Measurements from ENCODE around the gene NAT9. TPM values are rescaled to one million over a fixed set of nuclear protein-coding genes. Genes with fewer than 3 reads are reported as not detected.

Gene NAT9
- total and polyA plus RNA-seq, 2 donors (not counting 1 experiment from before 2014, with no cell fraction given) = 66.6 to 73.6 TPM

GRCh38 chr17:74778960-74779359 is 2.8 kb upstream of the NAT9 start:
- peak overlapping the region; percentile 49 for H3K4me3 Mint-ChIP-seq
- DNase-seq (no peak), ATAC-seq (ENCODE audit: low read depth) (no peak)
- H3K4me2 ChIP-seq (replicated peaks; ENCODE audit: low read depth, low read length, poor library complexity, severe bottlenecking) = peak overlapping the region; percentile 56
- H4K20me1 ChIP-seq (ENCODE audit: control insufficient read depth, insufficient read depth, low read length, poor library complexity, severe bottlenecking) = peaks cover 47% of the 10 kb centered on the region
- H3K4me1 Mint-ChIP-seq = peaks cover 65% of the 10 kb centered on the region
- H3K9ac ChIP-seq (ENCODE audit: low read length) = no peak overlapping the region
- H3K27ac Mint-ChIP-seq = peak overlapping the region; percentile 68
- no peaks in the 10 kb centered on the region for H3K9me3 Mint-ChIP-seq (ENCODE audit: insufficient read depth)
- TF ChIP-seq EZH2 (IDR thresholded peaks at IDR 0.05; ENCODE audit: borderline replicate concordance, insufficient read depth, low read depth, low read length, poor library complexity, severe bottlenecking) = no peak
- no peak for TF ChIP-seq CTCF (IDR thresholded peaks at IDR 0.05)
- peaks cover 42 to 54% of the 10 kb centered on the region in 2 donors for H3K4me1 ChIP-seq (ENCODE audit: control insufficient read depth in 2 of 2, insufficient read depth in 2 of 2, low read length in 2 of 2)
- H3K27me3 Mint-ChIP-seq = no peaks in the 10 kb centered on the region
- H2AFZ ChIP-seq (ENCODE audit: insufficient read depth, low read depth, low read length, poor library complexity, severe bottlenecking) = no peak overlapping the region
- no peaks in the 10 kb centered on the region for H3K27me3 ChIP-seq (replicated peaks in 1 of 4; ENCODE audit: control extremely low read depth in 1 of 4, control insufficient read depth in 3 of 4, insufficient read depth in 4 of 4, low read length in 3 of 4)
- intact Hi-C loops (cut with micrococcal nuclease) = loop anchor here (5.0 kb wide), 1 partner anchor 42 kb away; the partner anchor contains the start of gene RAB37
- H3K36me3 ChIP-seq (replicated peaks in 1 of 2; ENCODE audit: control extremely low read depth in 1 of 2, control insufficient read depth in 1 of 2, extremely low read depth in 1 of 2, insufficient read depth in 2 of 2, low read length in 1 of 2) = peaks cover 0 to 9% of the 10 kb centered on the region in 2 experiments
- H3K9me3 ChIP-seq (ENCODE audit: control extremely low read depth in 1 of 3, control insufficient read depth in 2 of 3, insufficient read depth in 1 of 3, low read length in 2 of 3) = no peaks in the 10 kb centered on the region
- ChIA-PET CTCF (interaction anchor here (1.5 to 7.1 kb wide), 11 partner anchors 8 to 212 kb away, joined by 3 to 41 read pairs (median 13); partner anchors contain the start of genes CD300H and RAB37), POLR2A (interaction anchor here (0.6 to 1.2 kb wide), 2 partner anchors 26 to 122 kb away, joined by 3 read pairs; no protein-coding TSS in a partner anchor)
- H3K4me3 ChIP-seq (ENCODE audit: control extremely low read depth in 1 of 5, extremely low read depth in 1 of 5, insufficient read depth in 1 of 5, low read depth in 2 of 5, low read length in 4 of 5) = no peak overlapping the region
- no peak overlapping the region for H3K27ac ChIP-seq (ENCODE audit: low read length in 2 of 2)
- WGBS (ENCODE audit: insufficient coverage) = 68% methylated on average over 4 of the region's 5 CpGs
- peaks cover 33% of the 10 kb centered on the region for H3K79me2 ChIP-seq (ENCODE audit: control insufficient read depth, insufficient read depth, low read length)

DNA sequence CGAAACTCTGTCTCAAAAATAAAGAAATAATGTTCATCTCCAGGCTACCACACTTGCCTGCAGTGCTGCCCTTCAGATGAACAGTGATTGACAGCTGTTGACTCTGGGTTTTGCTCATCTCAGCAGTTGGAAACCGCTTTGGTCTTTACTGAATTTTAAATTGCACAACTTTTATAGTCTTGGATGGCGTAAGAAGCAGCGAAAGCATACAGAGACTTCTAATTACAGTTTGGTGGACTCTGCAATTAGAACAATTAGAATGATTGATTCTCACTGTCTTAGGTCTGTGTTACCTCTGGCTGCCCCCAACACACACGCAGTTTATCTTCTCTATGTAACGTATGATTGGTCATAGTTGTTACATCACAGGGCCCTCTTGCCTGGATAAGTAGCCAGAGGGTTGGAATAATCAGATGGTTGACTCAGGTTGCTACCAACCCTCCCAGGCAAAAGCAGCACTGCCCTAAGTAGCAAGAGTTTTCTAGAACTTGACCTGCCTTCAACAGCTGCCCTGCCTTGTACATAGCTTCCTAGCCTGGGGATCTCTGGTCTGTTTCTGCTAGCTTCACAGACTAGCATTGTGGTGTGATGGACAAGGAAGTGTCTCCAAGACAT is 1.9 kb upstream of the NAT9 start:
- H3K9me3 ChIP-seq (ENCODE audit: control extremely low read depth in 1 of 3, control insufficient read depth in 2 of 3, insufficient read depth in 1 of 3, low read length in 2 of 3) = no peaks in the 10 kb centered on the region
- Mint-ChIP-seq H3K4me1 (peaks cover 65% of the 10 kb centered on the region), H3K9me3 (ENCODE audit: insufficient read depth) (no peaks in the 10 kb centered on the region), H3K27me3 (no peaks in the 10 kb centered on the region), H3K4me3 (peak overlapping the region; percentile 69), H3K27ac (no peak overlapping the region)
- peaks cover 0 to 16% of the 10 kb centered on the region in 2 experiments for H3K36me3 ChIP-seq (replicated peaks in 1 of 2; ENCODE audit: control extremely low read depth in 1 of 2, control insufficient read depth in 1 of 2, extremely low read depth in 1 of 2, insufficient read depth in 2 of 2, low read length in 1 of 2)
- H4K20me1 ChIP-seq (ENCODE audit: control insufficient read depth, insufficient read depth, low read length, poor library complexity, severe bottlenecking) = peaks cover 55% of the 10 kb centered on the region
- H3K4me2 ChIP-seq (replicated peaks; ENCODE audit: low read depth, low read length, poor library complexity, severe bottlenecking) = no peak overlapping the region
- no peak overlapping the region for H3K4me3 ChIP-seq (ENCODE audit: control extremely low read depth in 1 of 5, extremely low read depth in 1 of 5, insufficient read depth in 1 of 5, low read depth in 2 of 5, low read length in 4 of 5)
- peaks cover 28% of the 10 kb centered on the region for H3K79me2 ChIP-seq (ENCODE audit: control insufficient read depth, insufficient read depth, low read length)
- POLR2A ChIA-PET = interaction anchor here (0.5 kb wide), 1 partner anchor 887 kb away, joined by 5 read pairs; no protein-coding TSS in a partner anchor
- intact Hi-C loops (cut with micrococcal nuclease) = loop anchor here (5.0 kb wide), 1 partner anchor 41 kb away; the partner anchor contains the start of gene RAB37
- no peak overlapping the region for H3K9ac ChIP-seq (ENCODE audit: low read length)
- H2AFZ ChIP-seq (ENCODE audit: insufficient read depth, low read depth, low read length, poor library complexity, severe bottlenecking) = no peak overlapping the region
- TF ChIP-seq CTCF (IDR thresholded peaks at IDR 0.05) (no peak), EZH2 (IDR thresholded peaks at IDR 0.05; ENCODE audit: borderline replicate concordance, insufficient read depth, low read depth, low read length, poor library complexity, severe bottlenecking) (no peak)
- H3K4me1 ChIP-seq (ENCODE audit: control insufficient read depth in 2 of 2, insufficient read depth in 2 of 2, low read length in 2 of 2) = peaks cover 41 to 51% of the 10 kb centered on the region in 2 donors
- no peak overlapping the region for H3K27ac ChIP-seq (ENCODE audit: low read length in 2 of 2)
- CTCF ChIA-PET = interaction anchor here (1.6 to 9.5 kb wide), 7 partner anchors 7 to 121 kb away, joined by 5 to 191 read pairs (median 16); partner anchors contain the start of gene RAB37
- 90% methylated on average over 2 of the region's 6 CpGs for WGBS (ENCODE audit: insufficient coverage)
- no peaks in the 10 kb centered on the region for H3K27me3 ChIP-seq (replicated peaks in 1 of 4; ENCODE audit: control extremely low read depth in 1 of 4, control insufficient read depth in 3 of 4, insufficient read depth in 4 of 4, low read length in 3 of 4)
- ATAC-seq (ENCODE audit: low read depth) (no peak), DNase-seq (no peak)

Data from B cell (primary cell).